SK-N-MC (cell line): ENCODE measurements around the gene MOCOS.

Source experiments
- FOXP2 ChIP-seq: optimal IDR thresholded peaks from 2 replicates; pipeline ENCODE3; 2011; ENCODE audit warnings: mild to moderate bottlenecking, moderate library complexity; ENCODE audit not compliant: insufficient read depth; ENCODE audit errors: extremely low read length, control extremely low read depth
- POLR2AphosphoS5 ChIP-seq: IDR thresholded peaks from 2 replicates; pipeline ENCODE4 v1.6.1; 2012; ENCODE audit warnings: mild to moderate bottlenecking, low read depth, low read length, borderline replicate concordance

DNA sequence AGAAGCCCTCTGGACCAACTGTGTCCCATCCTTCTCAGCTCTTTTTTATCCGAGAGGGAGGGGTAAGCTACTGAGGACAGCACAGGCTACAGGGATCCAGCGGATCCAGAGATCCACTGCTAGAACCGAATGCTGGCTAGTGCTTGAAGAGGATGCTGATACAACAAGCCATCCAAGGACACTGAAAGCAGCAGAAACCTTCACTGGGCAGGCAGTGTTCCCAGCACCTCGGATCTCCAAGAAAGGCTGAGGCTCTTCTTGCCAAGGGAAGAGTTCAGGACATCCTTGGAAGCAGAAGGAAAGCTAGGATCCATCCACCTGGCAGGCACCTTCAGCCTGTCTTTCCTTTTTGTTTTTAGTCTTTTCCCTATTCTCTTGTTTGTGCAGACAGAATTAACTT, 97.0 kb downstream of the MOCOS start:
- no peak for TF ChIP-seq POLR2AphosphoS5
- no peak for TF ChIP-seq FOXP2
